CD14-positive monocyte (primary cell): ENCODE data around the gene NUDT8. TPM values are rescaled to one million over a fixed set of nuclear protein-coding genes. Genes with fewer than 3 reads are reported as not detected.
A peak's percentile ranks its signal among the peaks of the same experiment; 100 is the strongest.

Experiments used
- DNase-seq, 3 donors: peaks; one replicate each; pipeline ENCODE4 v3.0.0-alpha.2; 2011 to 2022
- H2AFZ ChIP-seq: 2 replicates; pipeline ENCODE4 v1.6.0; 2012; ENCODE audit warnings: mild to moderate bottlenecking, low read depth, low read length, inconsistent platforms; ENCODE audit not compliant: insufficient read depth, poor library complexity, severe bottlenecking
- H3K27ac ChIP-seq, 2 donors: 1 replicate in 1 of 2; 2 replicates in 1 of 2; pipeline ENCODE4 v1.5.1; 2012 to 2013; ENCODE audit warnings: low read length in 2 of 2, control low read depth in 1 of 2, inconsistent platforms in 1 of 2, low read depth in 1 of 2, mild to moderate bottlenecking in 1 of 2
- H3K27me3 ChIP-seq, 2 donors: one replicate each; pipeline versions ENCODE4 v1.6.0 to v1.6.1; 2011 to 2013; ENCODE audit warnings: low read length in 2 of 2; ENCODE audit not compliant: control insufficient read depth in 2 of 2, insufficient read depth in 2 of 2
- H3K36me3 ChIP-seq, 2 donors: replicated peaks in 1 of 2; 1 replicate in 1 of 2; 2 replicates in 1 of 2; pipeline versions ENCODE4 v1.5.1 to v1.6.1; 2012 to 2013; ENCODE audit warnings: low read length in 2 of 2, control low read depth in 1 of 2, inconsistent platforms in 1 of 2, mild to moderate bottlenecking in 1 of 2; ENCODE audit not compliant: insufficient read depth in 2 of 2, control insufficient read depth in 1 of 2
- H3K4me1 ChIP-seq, 2 donors: 1 replicate in 1 of 2; 2 replicates in 1 of 2; pipeline versions ENCODE4 v1.5.1 to v1.6.1; 2012 to 2013; ENCODE audit warnings: low read length in 2 of 2, control low read depth in 1 of 2, inconsistent platforms in 1 of 2, mild to moderate bottlenecking in 1 of 2, moderate library complexity in 1 of 2; ENCODE audit not compliant: insufficient read depth in 2 of 2, control insufficient read depth in 1 of 2
- H3K4me2 ChIP-seq: replicated peaks from 2 replicates; pipeline ENCODE3; 2012; ENCODE audit warnings: low read length, moderate library complexity, mild to moderate bottlenecking; ENCODE audit not compliant: poor library complexity, severe bottlenecking; ENCODE audit errors: extremely low read depth
- H3K4me3 ChIP-seq, 3 experiments: fragments of 200-600 bp in 1 of 3; sonication (generic) in 1 of 3; replicated peaks in 1 of 3; 1 replicate in 2 of 3; 2 replicates in 1 of 3; pipeline ENCODE4 v1.5.1; 2011 to 2013; ENCODE audit warnings: low read length in 3 of 3, mild to moderate bottlenecking in 3 of 3, control low read depth in 2 of 3, low read depth in 2 of 3, inconsistent platforms in 1 of 3, moderate library complexity in 1 of 3
- H3K79me2 ChIP-seq: 2 replicates; pipeline ENCODE4 v1.6.0; 2012; ENCODE audit warnings: mild to moderate bottlenecking, control low read depth, inconsistent platforms, low read length, moderate library complexity; ENCODE audit not compliant: insufficient read depth
- H3K9ac ChIP-seq: 2 replicates; pipeline ENCODE4 v1.6.0; 2017; ENCODE audit warnings: low read length, mild to moderate bottlenecking; ENCODE audit not compliant: insufficient read depth, poor library complexity, severe bottlenecking
- H3K9me3 ChIP-seq, 2 donors: replicated peaks in 1 of 2; 1 replicate in 1 of 2; 2 replicates in 1 of 2; pipeline versions ENCODE4 v1.5.1 to v1.6.1; 2012 to 2013; ENCODE audit warnings: low read length in 2 of 2, control low read depth in 1 of 2; ENCODE audit not compliant: control insufficient read depth in 1 of 2, insufficient read depth in 1 of 2
- H4K20me1 ChIP-seq: 2 replicates; pipeline ENCODE4 v1.6.0; 2012; ENCODE audit warnings: mild to moderate bottlenecking, low read length, control low read depth, moderate library complexity; ENCODE audit not compliant: insufficient read depth
- H3K27ac Mint-ChIP-seq, 7 donors: one replicate each; pipeline ENCODE4 v1.8.0; 2020; ENCODE audit warnings: mild to moderate bottlenecking in 7 of 7, mixed read lengths in 7 of 7, moderate library complexity in 6 of 7, inconsistent platforms in 2 of 7
- H3K27me3 Mint-ChIP-seq, 3 donors: one replicate each; pipeline ENCODE4 v1.8.0; 2021 to 2022; ENCODE audit warnings: low read depth in 3 of 3, mild to moderate bottlenecking in 3 of 3, mixed read lengths in 3 of 3, moderate library complexity in 3 of 3, inconsistent platforms in 1 of 3
- H3K36me3 Mint-ChIP-seq, 2 donors: one replicate each; pipeline ENCODE4 v1.8.0; 2020; ENCODE audit warnings: mixed read lengths in 2 of 2, inconsistent platforms in 1 of 2, mild to moderate bottlenecking in 1 of 2
- H3K4me1 Mint-ChIP-seq: one replicate; pipeline ENCODE4 v1.8.0; 2020; ENCODE audit warnings: mild to moderate bottlenecking, mixed read lengths
- H3K4me3 Mint-ChIP-seq, 2 donors: one replicate each; pipeline ENCODE4 v1.8.0; 2020; ENCODE audit warnings: mild to moderate bottlenecking in 2 of 2, mixed read lengths in 2 of 2, moderate library complexity in 1 of 2
- H3K9me3 Mint-ChIP-seq, 7 donors: one replicate each; pipeline ENCODE4 v1.8.0; 2020 to 2022; ENCODE audit warnings: mixed read lengths in 7 of 7, mild to moderate bottlenecking in 6 of 7, moderate library complexity in 6 of 7, inconsistent platforms in 2 of 7
- CTCF ChIP-seq: fragments of 200-600 bp; IDR thresholded peaks from one replicate; pipeline ENCODE4 v1.8.0; 2022; ENCODE audit warnings: antibody characterized with exemption, mild to moderate bottlenecking
- WGBS: methylation state at CpG from one replicate; pipeline ENCODE4 v1.1.5; 2013; ENCODE audit warnings: missing lambda C conversion rate; ENCODE audit not compliant: insufficient coverage; 5-methylcytosine and 5-hydroxymethylcytosine counted together
- intact Hi-C, 2 donors: fragments of 100-400 bp; cut with micrococcal nuclease; formaldehyde crosslinking; loops; one replicate each; pipeline versions ENCODE4 v1.15.0 to v1.15.1; 2023
- polyA plus RNA-seq, 3 donors: library from polyadenylated mRNA; depleted of rRNA in 1 of 3; unstranded in 2 of 3; stranded (reverse) in 1 of 3; fragments of 300-500 nt in 2 of 3; fragments of >200 nt in 1 of 3; fragmentation: Illumina TruSeq in 2 of 3; gene quantifications; 1 replicate in 2 of 3; 2 replicates in 1 of 3; pipeline ENCODE4 v1.2.3, GENCODE V29; 2012 to 2021

Gene NUDT8
- polyA plus RNA-seq, 3 donors: 0.92 to 1.4 (median 1.3) TPM

DNA sequence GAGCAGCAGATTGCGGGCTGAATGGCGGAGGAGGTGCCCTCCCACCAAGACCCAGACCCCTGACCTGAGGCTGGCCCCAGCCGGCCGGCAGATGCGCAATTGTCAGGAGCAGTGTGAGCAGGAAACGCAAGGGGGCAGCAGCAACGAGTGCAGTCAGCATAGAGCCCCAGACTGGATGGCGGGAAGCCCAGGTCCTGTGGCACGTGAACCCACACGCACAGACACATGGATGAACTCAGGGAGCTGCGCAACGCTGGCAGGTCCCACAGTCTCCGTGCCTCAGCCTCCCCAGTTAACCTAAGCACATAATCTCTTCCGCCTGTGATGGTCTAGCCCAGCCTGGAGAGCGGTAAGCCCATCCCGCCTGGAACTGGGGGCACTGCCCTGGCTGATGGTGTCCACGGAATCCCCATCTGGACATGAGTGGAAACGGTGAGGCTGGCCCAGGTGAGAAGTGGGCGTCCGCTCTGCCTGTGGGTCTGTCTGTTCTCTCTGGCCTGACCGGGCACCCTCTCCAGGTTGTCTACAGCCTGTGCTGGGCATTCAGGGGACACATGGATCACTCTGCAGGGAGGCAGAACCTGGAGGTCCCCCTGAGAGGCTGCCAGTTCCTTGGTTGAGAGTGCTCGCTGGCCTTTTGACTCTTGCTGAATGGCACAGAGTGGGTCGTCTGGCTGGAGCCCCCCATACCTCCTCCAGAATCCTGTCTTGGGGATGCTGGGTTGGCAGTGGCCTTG is 10.5 kb upstream of the NUDT8 start:
- no peaks in the 10 kb centered on the region for H4K20me1 ChIP-seq
- H3K27ac Mint-ChIP-seq: peak overlapping the region in 1 of 7 donors; percentile 66
- no peak overlapping the region for H3K4me3 ChIP-seq
- H3K4me2 ChIP-seq: no peak overlapping the region
- WGBS: 60% methylated on average over 21 of the region's 23 CpGs
- H3K79me2 ChIP-seq: no peaks in the 10 kb centered on the region
- no peak overlapping the region for H2AFZ ChIP-seq
- no peaks in the 10 kb centered on the region for H3K36me3 ChIP-seq
- peaks cover 4 to 10% of the 10 kb centered on the region in 2 donors for H3K9me3 ChIP-seq
- peaks cover 2 to 11% (median 4%) of the 10 kb centered on the region in 3 donors for H3K27me3 Mint-ChIP-seq
- peaks cover 0 to 10% of the 10 kb centered on the region in 2 donors for H3K4me1 ChIP-seq
- H3K4me1 Mint-ChIP-seq: peaks cover 9% of the 10 kb centered on the region
- DNase-seq: peak; percentile 40 to 63 (median 40)
- peak; percentile 71 for TF ChIP-seq CTCF
- intact Hi-C loops: no loop called here
- H3K9me3 Mint-ChIP-seq: peaks cover 3 to 15% (median 8%) of the 10 kb centered on the region in 7 donors
- H3K4me3 Mint-ChIP-seq: no peak overlapping the region
- H3K27ac ChIP-seq: no peak overlapping the region
- no peaks in the 10 kb centered on the region for H3K36me3 Mint-ChIP-seq
- H3K27me3 ChIP-seq: no peaks in the 10 kb centered on the region
- no peak overlapping the region for H3K9ac ChIP-seq

DNA sequence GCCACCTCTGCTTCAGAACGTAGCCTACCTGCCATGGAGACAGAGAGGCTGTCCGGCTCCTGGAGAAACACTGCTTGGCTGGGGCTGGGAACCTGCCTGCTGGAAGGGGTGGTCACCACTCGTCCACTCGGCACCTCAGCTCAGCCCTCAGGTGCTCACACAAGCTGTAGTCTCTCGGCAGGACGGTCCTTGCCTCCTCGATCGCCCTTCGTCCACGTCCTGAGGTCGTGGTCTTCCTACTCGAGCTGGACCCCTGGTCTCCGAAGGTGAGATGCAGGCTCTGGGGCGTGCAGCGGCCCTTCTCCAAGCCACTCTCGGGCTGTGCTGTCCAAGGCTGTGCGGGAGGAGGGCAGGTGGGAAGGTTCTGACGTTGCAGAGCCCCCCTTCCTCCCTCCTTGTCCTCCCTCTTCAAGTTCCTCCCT is 9.7 kb upstream of the NUDT8 start, which contains the start of gene TBX10:
TBX10 (minus strand) TSS at position 326 of the 422 bp plus-strand sequence; CDS start at position 35, 291 bp downstream.
- 95% methylated on average over 12 of the region's 18 CpGs for WGBS
- Histone ChIP-seq H3K79me2 (no peaks in the 10 kb centered on the region), H3K9me3 (peaks cover 4 to 10% of the 10 kb centered on the region in 2 donors), H3K4me1 (peaks cover 0 to 10% of the 10 kb centered on the region in 2 donors), H3K4me2 (no peak within 1 kb of the TSS), H3K27ac (no peak within 1 kb of the TSS), H3K4me3 (no peak within 1 kb of the TSS), H3K36me3 (no peaks in the 10 kb centered on the region), H3K27me3 (no peaks in the 10 kb centered on the region), H3K9ac (no peak within 1 kb of the TSS), H4K20me1 (no peaks in the 10 kb centered on the region), H2AFZ (no peak within 1 kb of the TSS)
- no peak for TF ChIP-seq CTCF
- H3K9me3 Mint-ChIP-seq: peaks cover 3 to 15% (median 8%) of the 10 kb centered on the region in 7 donors
- intact Hi-C loops: no loop called here
- H3K4me3 Mint-ChIP-seq: no peak within 1 kb of the TSS
- H3K4me1 Mint-ChIP-seq: peaks cover 9% of the 10 kb centered on the region
- H3K27ac Mint-ChIP-seq: peak within 1 kb of the TSS in 1 of 7 donors; percentile 66
- DNase-seq: no peak
- H3K36me3 Mint-ChIP-seq: no peaks in the 10 kb centered on the region
- H3K27me3 Mint-ChIP-seq: peaks cover 2 to 11% (median 4%) of the 10 kb centered on the region in 3 donors
